ENCODE data around the gene SRSF6. TPM values are rescaled to one million over a fixed set of nuclear protein-coding genes. Genes with fewer than 3 reads are reported as not detected.
A peak's percentile ranks its signal among the peaks of the same experiment; 100 is the strongest.

Gene SRSF6
- total RNA-seq, 6 experiments from 2014 or later: 141 to 157 (median 148) TPM

DNA sequence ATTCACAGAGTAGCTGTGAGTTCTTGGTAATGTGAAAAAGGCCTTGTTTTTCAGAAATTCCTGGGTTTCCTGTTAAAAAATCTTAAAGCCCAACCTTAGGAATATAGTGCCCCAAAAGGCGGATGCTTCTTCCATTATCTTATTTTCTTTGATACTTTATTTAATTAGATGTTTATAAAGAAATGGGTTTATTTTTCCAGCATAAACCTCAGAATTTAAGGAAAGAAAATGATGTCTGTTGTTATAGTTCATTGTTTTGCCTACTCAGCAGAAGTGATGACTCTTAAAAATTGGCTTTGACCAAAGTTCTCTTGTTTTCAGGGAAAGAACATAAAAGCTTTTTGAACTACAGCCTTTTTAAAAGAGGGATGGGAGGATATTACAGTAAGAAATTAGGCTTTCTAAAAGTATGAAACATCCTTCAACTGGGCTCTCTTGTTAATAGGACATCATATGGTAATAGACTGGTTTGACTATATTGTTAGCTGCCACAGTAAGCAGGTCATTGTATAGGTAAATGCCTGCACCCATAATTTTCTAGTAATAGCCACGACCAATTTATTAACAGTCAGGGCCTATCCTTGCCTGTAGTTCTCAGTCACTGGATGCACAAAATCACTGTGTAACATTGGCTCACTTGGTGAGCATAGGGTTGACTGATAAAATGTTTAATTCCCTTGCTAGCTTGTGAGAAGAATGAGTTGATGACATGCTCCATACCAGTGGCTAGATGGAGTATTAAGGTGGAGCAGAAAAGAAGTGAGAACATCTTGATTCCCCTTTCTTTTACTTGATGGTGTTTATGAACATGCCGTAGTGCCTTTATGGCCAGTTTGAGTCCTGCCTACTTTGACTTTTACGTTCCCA lies 5.2 kb downstream of the SRSF6 start:
- H3K27ac Mint-ChIP-seq: peak overlapping the region; percentile 45
- no peak overlapping the region for H3K4me3 Mint-ChIP-seq
- no peaks in the 10 kb centered on the region for H3K9me3 Mint-ChIP-seq
- DNase-seq: no peak
- peaks cover 4% of the 10 kb centered on the region; the same call in 1 of the 2 replicates for H3K27me3 Mint-ChIP-seq (ENCODE audit: insufficient read depth)
- TF ChIP-seq, protein P1, sequence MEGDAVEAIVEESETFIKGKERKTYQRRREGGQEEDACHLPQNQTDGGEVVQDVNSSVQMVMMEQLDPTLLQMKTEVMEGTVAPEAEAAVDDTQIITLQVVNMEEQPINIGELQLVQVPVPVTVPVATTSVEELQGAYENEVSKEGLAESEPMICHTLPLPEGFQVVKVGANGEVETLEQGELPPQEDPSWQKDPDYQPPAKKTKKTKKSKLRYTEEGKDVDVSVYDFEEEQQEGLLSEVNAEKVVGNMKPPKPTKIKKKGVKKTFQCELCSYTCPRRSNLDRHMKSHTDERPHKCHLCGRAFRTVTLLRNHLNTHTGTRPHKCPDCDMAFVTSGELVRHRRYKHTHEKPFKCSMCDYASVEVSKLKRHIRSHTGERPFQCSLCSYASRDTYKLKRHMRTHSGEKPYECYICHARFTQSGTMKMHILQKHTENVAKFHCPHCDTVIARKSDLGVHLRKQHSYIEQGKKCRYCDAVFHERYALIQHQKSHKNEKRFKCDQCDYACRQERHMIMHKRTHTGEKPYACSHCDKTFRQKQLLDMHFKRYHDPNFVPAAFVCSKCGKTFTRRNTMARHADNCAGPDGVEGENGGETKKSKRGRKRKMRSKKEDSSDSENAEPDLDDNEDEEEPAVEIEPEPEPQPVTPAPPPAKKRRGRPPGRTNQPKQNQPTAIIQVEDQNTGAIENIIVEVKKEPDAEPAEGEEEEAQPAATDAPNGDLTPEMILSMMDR (IDR thresholded peaks at IDR 0.05): no peak
- H3K4me1 Mint-ChIP-seq (ENCODE audit: low read depth): peaks cover 73% of the 10 kb centered on the region
- peaks cover 77% of the 10 kb centered on the region for H3K36me3 Mint-ChIP-seq (ENCODE audit: low read depth)

DNA sequence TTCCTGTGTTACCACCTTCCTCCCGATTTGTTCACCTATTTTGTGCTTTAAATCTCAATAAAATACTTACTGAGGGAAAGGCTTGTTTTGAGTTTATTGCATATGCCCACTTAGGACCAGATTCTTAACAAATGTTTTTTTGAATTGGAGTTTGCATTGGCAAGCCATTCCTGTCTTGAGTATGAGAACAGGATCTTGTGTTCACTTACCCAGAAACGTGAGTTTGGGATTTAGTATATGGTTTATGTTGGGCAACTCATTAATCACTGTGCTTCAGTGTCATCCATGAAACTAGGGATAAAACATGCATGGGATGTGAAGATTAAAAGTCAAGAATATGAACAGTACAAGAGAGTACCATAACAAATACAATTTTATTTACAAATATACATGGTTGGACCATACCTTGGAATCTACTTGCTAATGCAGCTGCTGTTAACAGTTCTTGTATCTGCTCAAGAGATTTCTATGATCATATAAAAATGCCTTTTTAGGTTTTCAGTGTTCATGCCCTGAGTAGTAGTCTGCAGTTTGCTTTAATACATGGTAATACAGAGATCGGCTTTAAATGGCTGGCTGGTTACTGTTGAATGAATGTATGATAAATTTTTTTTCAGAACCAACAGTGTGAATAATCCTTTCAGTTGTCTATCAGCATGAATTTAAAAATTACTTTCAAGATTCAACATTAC lies 6.0 kb downstream of the SRSF6 start:
- Mint-ChIP-seq H3K27me3 (ENCODE audit: insufficient read depth) (peaks cover 4% of the 10 kb centered on the region; the same call in 1 of the 2 replicates), H3K27ac (peak overlapping the region; percentile 45), H3K4me3 (no peak overlapping the region), H3K9me3 (no peaks in the 10 kb centered on the region), H3K36me3 (ENCODE audit: low read depth) (peaks cover 79% of the 10 kb centered on the region), H3K4me1 (ENCODE audit: low read depth) (peaks cover 73% of the 10 kb centered on the region)
- no peak for DNase-seq
- TF ChIP-seq, protein P1 (IDR thresholded peaks at IDR 0.05): no peak

DNA sequence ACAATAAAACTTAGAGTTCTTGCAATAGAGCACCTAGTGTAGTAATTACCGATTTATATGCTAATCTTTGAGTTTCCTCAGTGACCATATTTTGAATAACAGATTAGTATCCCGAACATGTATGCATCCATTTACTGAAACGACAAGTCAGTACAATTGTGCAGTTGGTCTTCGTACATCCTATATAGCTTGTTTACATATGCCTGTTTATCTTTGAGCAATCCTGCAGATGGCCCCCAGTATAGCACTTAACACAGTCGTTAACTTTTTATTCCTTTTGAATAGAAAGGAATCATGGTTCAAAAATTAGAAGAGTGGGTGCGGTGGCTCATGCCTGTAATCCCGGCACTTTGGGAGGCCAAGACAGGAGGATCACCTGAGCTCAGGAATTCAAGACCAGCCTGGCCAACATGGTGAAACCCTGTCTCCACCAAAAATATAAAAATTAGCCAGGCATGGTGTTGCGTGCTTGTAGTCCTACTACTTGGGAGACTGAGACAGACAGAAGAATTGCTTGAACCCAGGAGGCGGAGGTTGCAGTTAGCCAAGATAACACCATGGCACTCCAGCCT lies 6.6 kb downstream of the SRSF6 start:
- Mint-ChIP-seq H3K4me3 (no peak overlapping the region), H3K4me1 (ENCODE audit: low read depth) (peaks cover 69% of the 10 kb centered on the region), H3K27ac (peak overlapping the region; percentile 45; the same call in 1 of the 2 replicates), H3K27me3 (ENCODE audit: insufficient read depth) (peaks cover 4% of the 10 kb centered on the region; the same call in 1 of the 2 replicates), H3K9me3 (no peaks in the 10 kb centered on the region), H3K36me3 (ENCODE audit: low read depth) (peaks cover 78% of the 10 kb centered on the region)
- TF ChIP-seq, protein P1 (IDR thresholded peaks at IDR 0.05): no peak
- DNase-seq: no peak

DNA sequence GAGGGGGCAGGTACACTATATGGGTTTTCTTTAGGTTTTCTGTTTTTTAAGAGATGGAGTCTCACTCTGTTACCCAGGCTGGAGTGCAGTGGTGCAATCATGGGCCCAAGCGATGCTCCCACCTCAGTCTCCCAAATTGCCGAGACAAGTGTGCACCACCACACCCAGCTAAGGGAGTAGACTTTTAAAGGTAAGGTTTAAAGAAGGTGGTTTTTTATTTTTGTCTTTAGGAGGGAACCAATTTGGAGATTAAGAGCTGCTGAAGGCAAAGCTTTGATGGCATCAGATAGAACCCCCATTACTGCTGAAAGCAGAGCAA lies 7.9 kb downstream of the SRSF6 start:
- Mint-ChIP-seq H3K9me3 (no peaks in the 10 kb centered on the region), H3K4me1 (ENCODE audit: low read depth) (peaks cover 63% of the 10 kb centered on the region), H3K36me3 (ENCODE audit: low read depth) (peaks cover 73% of the 10 kb centered on the region), H3K4me3 (no peak overlapping the region), H3K27me3 (ENCODE audit: insufficient read depth) (peaks cover 3% of the 10 kb centered on the region; the same call in 1 of the 2 replicates), H3K27ac (peak overlapping the region; percentile 59)
- no peak for DNase-seq
- TF ChIP-seq, protein P1 (IDR thresholded peaks at IDR 0.05): no peak

DNA sequence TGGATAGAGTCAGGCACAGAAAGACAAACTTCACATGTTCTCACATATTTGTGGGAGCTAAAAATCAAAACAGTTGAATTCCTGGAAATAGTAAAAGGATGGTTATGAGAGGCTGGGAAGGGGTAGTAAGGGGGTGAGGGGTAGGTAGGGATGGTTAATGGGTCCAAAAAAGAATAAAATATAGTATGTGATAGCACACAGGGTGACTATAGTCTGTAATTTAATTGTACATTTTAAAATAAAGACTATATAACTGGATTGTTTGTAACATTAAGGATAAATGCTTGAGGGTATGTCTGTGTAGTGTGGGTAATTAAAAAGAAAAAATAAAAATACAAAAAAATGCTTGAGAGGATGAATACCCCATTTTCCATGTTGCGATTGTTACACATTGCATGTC lies 9.9 kb downstream of the SRSF6 start:
- peaks cover 46% of the 10 kb centered on the region for H3K4me1 Mint-ChIP-seq (ENCODE audit: low read depth)
- DNase-seq: no peak
- no peak overlapping the region for H3K4me3 Mint-ChIP-seq
- peaks cover 2% of the 10 kb centered on the region; the same call in 1 of the 2 replicates for H3K27me3 Mint-ChIP-seq (ENCODE audit: insufficient read depth)
- H3K9me3 Mint-ChIP-seq: no peaks in the 10 kb centered on the region
- H3K27ac Mint-ChIP-seq: peak overlapping the region; percentile 9; the same call in 1 of the 2 replicates
- TF ChIP-seq, protein P1 (IDR thresholded peaks at IDR 0.05): no peak
- H3K36me3 Mint-ChIP-seq (ENCODE audit: low read depth): peaks cover 60% of the 10 kb centered on the region

Measured in HFFc6 (cell line).